ENCODE measurements around the gene TNS3.
A peak's percentile ranks its signal among the peaks of the same experiment; 100 is the strongest.

Gene TNS3

GRCh38 chr7:47383696-47384445 is 198.0 kb downstream of the TNS3 start:
- Histone ChIP-seq H2AFZ (ENCODE audit: low read depth, low read length) (no peak overlapping the region), H2BK12ac (ENCODE audit: low read length in 2 of 2) (no peak overlapping the region), H3K27ac (ENCODE audit: low read length, poor library complexity, severe bottlenecking) (no peak overlapping the region), H3K4me1 (ENCODE audit: control insufficient read depth, insufficient read depth, low read depth, low read length) (peaks cover 31% of the 10 kb centered on the region), H2BK120ac (ENCODE audit: low read depth, low read length) (no peak overlapping the region), H3K9me3 (ENCODE audit: control insufficient read depth, low read length) (no peaks in the 10 kb centered on the region), H3K23ac (ENCODE audit: low read length in 2 of 2) (no peak overlapping the region), H2AK5ac (ENCODE audit: low read length, severe bottlenecking) (no peak overlapping the region), H3K9ac (ENCODE audit: low read length) (no peak overlapping the region), H3K36me3 (ENCODE audit: control insufficient read depth in 1 of 2, insufficient read depth in 2 of 2, low read depth in 1 of 2, low read length in 2 of 2) (peaks cover 0 to 53% of the 10 kb centered on the region in 2 experiments), H2BK5ac (ENCODE audit: low read depth, low read length, poor library complexity, severe bottlenecking) (no peak overlapping the region), H2BK15ac (ENCODE audit: low read depth, poor library complexity, severe bottlenecking) (no peak overlapping the region), H3K4ac (ENCODE audit: low read depth in 1 of 2, low read length in 2 of 2) (no peak overlapping the region), H3K4me2 (ENCODE audit: low read length, poor library complexity, severe bottlenecking) (no peak overlapping the region), H3K27me3 (ENCODE audit: control insufficient read depth in 1 of 2, insufficient read depth in 1 of 2, low read length in 2 of 2) (peaks cover 0 to 80% of the 10 kb centered on the region in 2 experiments), H3K4me3 (ENCODE audit: insufficient read depth in 1 of 2, low read depth in 1 of 2, low read length in 2 of 2) (no peak overlapping the region), H4K8ac (ENCODE audit: low read length) (no peak overlapping the region), H3K18ac (ENCODE audit: low read depth in 1 of 2, low read length in 2 of 2) (no peak overlapping the region), H4K91ac (ENCODE audit: low read length) (no peak overlapping the region), H3K14ac (ENCODE audit: low read length in 2 of 2) (no peak overlapping the region), H3K79me1 (replicated peaks; ENCODE audit: low read length, poor library complexity, severe bottlenecking) (peaks cover 36% of the 10 kb centered on the region)
- WGBS = 94% methylated on average over 9 of the region's 10 CpGs
- DNase-seq = no peak

- H3K27me3 ChIP-seq (ENCODE audit: control insufficient read depth in 1 of 2, insufficient read depth in 1 of 2, low read length in 2 of 2) = peaks cover 0 to 87% of the 10 kb centered on the region in 2 experiments
- no peak overlapping the region for H3K4me2 ChIP-seq (ENCODE audit: low read length, poor library complexity, severe bottlenecking)
- no peak overlapping the region for H3K9ac ChIP-seq (ENCODE audit: low read length)
- no peak overlapping the region for H3K4ac ChIP-seq (ENCODE audit: low read depth in 1 of 2, low read length in 2 of 2)
- no peak overlapping the region for H2AFZ ChIP-seq (ENCODE audit: low read depth, low read length)
- peak; percentile 62 for DNase-seq
- H3K9me3 ChIP-seq (ENCODE audit: control insufficient read depth, low read length) = no peaks in the 10 kb centered on the region
- no peak overlapping the region for H2BK5ac ChIP-seq (ENCODE audit: low read depth, low read length, poor library complexity, severe bottlenecking)
- no peak overlapping the region for H4K91ac ChIP-seq (ENCODE audit: low read length)
- no peak overlapping the region for H2AK5ac ChIP-seq (ENCODE audit: low read length, severe bottlenecking)
- H2BK15ac ChIP-seq (ENCODE audit: low read depth, poor library complexity, severe bottlenecking) = no peak overlapping the region
- no peak overlapping the region for H2BK120ac ChIP-seq (ENCODE audit: low read depth, low read length)
- no peak overlapping the region for H3K14ac ChIP-seq (ENCODE audit: low read length in 2 of 2)
- H3K27ac ChIP-seq (ENCODE audit: low read length, poor library complexity, severe bottlenecking) = no peak overlapping the region
- no peak overlapping the region for H2BK12ac ChIP-seq (ENCODE audit: low read length in 2 of 2)
- H3K23ac ChIP-seq (ENCODE audit: low read length in 2 of 2) = no peak overlapping the region
- H3K18ac ChIP-seq (ENCODE audit: low read depth in 1 of 2, low read length in 2 of 2) = peak overlapping the region in 1 of 2 experiments; percentile 28
- peaks cover 35% of the 10 kb centered on the region for H3K4me1 ChIP-seq (ENCODE audit: control insufficient read depth, insufficient read depth, low read depth, low read length)
- no peak overlapping the region for H4K8ac ChIP-seq (ENCODE audit: low read length)
- H3K4me3 ChIP-seq (ENCODE audit: insufficient read depth in 1 of 2, low read depth in 1 of 2, low read length in 2 of 2) = no peak overlapping the region
- WGBS = 78% methylated on average over 7 of the region's 8 CpGs
- H3K36me3 ChIP-seq (ENCODE audit: control insufficient read depth in 1 of 2, insufficient read depth in 2 of 2, low read depth in 1 of 2, low read length in 2 of 2) = peaks cover 0 to 49% of the 10 kb centered on the region in 2 experiments
- peaks cover 36% of the 10 kb centered on the region for H3K79me1 ChIP-seq (replicated peaks; ENCODE audit: low read length, poor library complexity, severe bottlenecking)
These were observed 198.8 kb downstream of the TNS3 start for GRCh38 chr7:47383072-47383471.

GRCh38 chr7:47382200-47382599 is 199.7 kb downstream of the TNS3 start:
- Histone ChIP-seq H3K9ac (ENCODE audit: low read length) (no peak overlapping the region), H3K14ac (ENCODE audit: low read length in 2 of 2) (no peak overlapping the region)
- 66% methylated on average over 5 of the region's 5 CpGs for WGBS

GRCh38 chr7:47381134-47381495 is 200.8 kb downstream of the TNS3 start:
- Histone ChIP-seq H3K4me3 (ENCODE audit: insufficient read depth in 1 of 2, low read depth in 1 of 2, low read length in 2 of 2) (no peak overlapping the region), H3K36me3 (ENCODE audit: control insufficient read depth in 1 of 2, insufficient read depth in 2 of 2, low read depth in 1 of 2, low read length in 2 of 2) (peaks cover 0 to 43% of the 10 kb centered on the region in 2 experiments), H3K14ac (ENCODE audit: low read length in 2 of 2) (no peak overlapping the region), H2BK120ac (ENCODE audit: low read depth, low read length) (no peak overlapping the region), H2AK5ac (ENCODE audit: low read length, severe bottlenecking) (no peak overlapping the region), H4K8ac (ENCODE audit: low read length) (no peak overlapping the region), H3K79me1 (replicated peaks; ENCODE audit: low read length, poor library complexity, severe bottlenecking) (peaks cover 33% of the 10 kb centered on the region), H2BK15ac (ENCODE audit: low read depth, poor library complexity, severe bottlenecking) (no peak overlapping the region), H2BK12ac (ENCODE audit: low read length in 2 of 2) (no peak overlapping the region), H3K9me3 (ENCODE audit: control insufficient read depth, low read length) (no peaks in the 10 kb centered on the region), H3K27ac (ENCODE audit: low read length, poor library complexity, severe bottlenecking) (peak overlapping the region; percentile 75), H3K4me1 (ENCODE audit: control insufficient read depth, insufficient read depth, low read depth, low read length) (peaks cover 40% of the 10 kb centered on the region), H4K91ac (ENCODE audit: low read length) (no peak overlapping the region), H2AFZ (ENCODE audit: low read depth, low read length) (no peak overlapping the region), H3K18ac (ENCODE audit: low read depth in 1 of 2, low read length in 2 of 2) (no peak overlapping the region), H3K27me3 (ENCODE audit: control insufficient read depth in 1 of 2, insufficient read depth in 1 of 2, low read length in 2 of 2) (peaks cover 0 to 86% of the 10 kb centered on the region in 2 experiments), H3K9ac (ENCODE audit: low read length) (no peak overlapping the region), H3K4me2 (ENCODE audit: low read length, poor library complexity, severe bottlenecking) (no peak overlapping the region), H3K4ac (ENCODE audit: low read depth in 1 of 2, low read length in 2 of 2) (no peak overlapping the region), H2BK5ac (ENCODE audit: low read depth, low read length, poor library complexity, severe bottlenecking) (no peak overlapping the region), H3K23ac (ENCODE audit: low read length in 2 of 2) (no peak overlapping the region)
- WGBS = 91% methylated on average over 6 of the region's 6 CpGs
- DNase-seq = no peak

More at GRCh38 chr7:47382200-47382599, 199.7 kb downstream of the TNS3 start:
- no peak overlapping the region for H2BK120ac ChIP-seq (ENCODE audit: low read depth, low read length)
- H2BK5ac ChIP-seq (ENCODE audit: low read depth, low read length, poor library complexity, severe bottlenecking) = no peak overlapping the region
- H3K4me3 ChIP-seq (ENCODE audit: insufficient read depth in 1 of 2, low read depth in 1 of 2, low read length in 2 of 2) = no peak overlapping the region
- H3K18ac ChIP-seq (ENCODE audit: low read depth in 1 of 2, low read length in 2 of 2) = no peak overlapping the region
- H3K4me2 ChIP-seq (ENCODE audit: low read length, poor library complexity, severe bottlenecking) = no peak overlapping the region
- H2BK12ac ChIP-seq (ENCODE audit: low read length in 2 of 2) = no peak overlapping the region
- H2AK5ac ChIP-seq (ENCODE audit: low read length, severe bottlenecking) = peak overlapping the region; percentile 29
- peaks cover 0 to 86% of the 10 kb centered on the region in 2 experiments for H3K27me3 ChIP-seq (ENCODE audit: control insufficient read depth in 1 of 2, insufficient read depth in 1 of 2, low read length in 2 of 2)
- H4K91ac ChIP-seq (ENCODE audit: low read length) = no peak overlapping the region
- no peak overlapping the region for H3K27ac ChIP-seq (ENCODE audit: low read length, poor library complexity, severe bottlenecking)
- peaks cover 35% of the 10 kb centered on the region for H3K4me1 ChIP-seq (ENCODE audit: control insufficient read depth, insufficient read depth, low read depth, low read length)
- H2BK15ac ChIP-seq (ENCODE audit: low read depth, poor library complexity, severe bottlenecking) = no peak overlapping the region
- H3K79me1 ChIP-seq (replicated peaks; ENCODE audit: low read length, poor library complexity, severe bottlenecking) = peaks cover 28% of the 10 kb centered on the region
- no peak overlapping the region for H3K4ac ChIP-seq (ENCODE audit: low read depth in 1 of 2, low read length in 2 of 2)
- no peak for DNase-seq
- H3K36me3 ChIP-seq (ENCODE audit: control insufficient read depth in 1 of 2, insufficient read depth in 2 of 2, low read depth in 1 of 2, low read length in 2 of 2) = peaks cover 0 to 41% of the 10 kb centered on the region in 2 experiments
- no peaks in the 10 kb centered on the region for H3K9me3 ChIP-seq (ENCODE audit: control insufficient read depth, low read length)
- H4K8ac ChIP-seq (ENCODE audit: low read length) = no peak overlapping the region
- H3K23ac ChIP-seq (ENCODE audit: low read length in 2 of 2) = no peak overlapping the region
- no peak overlapping the region for H2AFZ ChIP-seq (ENCODE audit: low read depth, low read length)

All from mesenchymal stem cell (in vitro differentiated cells and primary cell).